ENCODE measurements around the gene FAM200B. TPM values are rescaled to one million over a fixed set of nuclear protein-coding genes. Genes with fewer than 3 reads are reported as not detected.
A peak's percentile ranks its signal among the peaks of the same experiment; 100 is the strongest.

FAM200B gene
- total RNA-seq, 3 donors from 2014 or later: 34.7 to 66.9 (median 55.9) TPM

- TF ChIP-seq POLR2AphosphoS5 (IDR thresholded peaks at IDR 0.05) (no peak), CTCF (IDR thresholded peaks at IDR 0.05) (no peak), POLR2A (IDR thresholded peaks at IDR 0.05) (no peak)
- intact Hi-C loops (cut with DNase I; ENCODE audit: low total_unique reads): no loop called here
- no peaks in the 10 kb centered on the region for H3K27me3 ChIP-seq
- H3K36me3 ChIP-seq: no peaks in the 10 kb centered on the region
- H3K9me3 ChIP-seq: no peaks in the 10 kb centered on the region
- no peak overlapping the region for H3K27ac ChIP-seq
- H3K4me3 ChIP-seq: no peak overlapping the region
- H3K4me1 ChIP-seq: no peaks in the 10 kb centered on the region
- DNase-seq (ENCODE audit: low spot score in 2 of 2): no peak
These were observed 7.9 kb downstream of the FAM200B start for GRCh38 chr4:15689540-15689939.

- H3K9me3 ChIP-seq: no peaks in the 10 kb centered on the region
- no peak for DNase-seq (ENCODE audit: low spot score in 2 of 2)
- TF ChIP-seq POLR2A (IDR thresholded peaks at IDR 0.05) (no peak), POLR2AphosphoS5 (IDR thresholded peaks at IDR 0.05) (no peak), CTCF (IDR thresholded peaks at IDR 0.05) (no peak)
- intact Hi-C loops (cut with DNase I; ENCODE audit: low total_unique reads): no loop called here
- H3K4me3 ChIP-seq: no peak overlapping the region
- H3K4me1 ChIP-seq: no peaks in the 10 kb centered on the region
- no peaks in the 10 kb centered on the region for H3K27me3 ChIP-seq
- H3K36me3 ChIP-seq: no peaks in the 10 kb centered on the region
- no peak overlapping the region for H3K27ac ChIP-seq
These were observed 8.6 kb downstream of the FAM200B start for GRCh38 chr4:15690020-15690809.

GRCh38 chr4:15691346-15692135 lies 9.9 kb downstream of the FAM200B start:
- peak overlapping the region in 1 of 2 donors; percentile 36 for H3K27ac ChIP-seq
- H3K9me3 ChIP-seq: no peaks in the 10 kb centered on the region
- no peaks in the 10 kb centered on the region for H3K4me1 ChIP-seq
- no peaks in the 10 kb centered on the region for H3K27me3 ChIP-seq
- DNase-seq (ENCODE audit: low spot score in 2 of 2): no peak
- H3K36me3 ChIP-seq: no peaks in the 10 kb centered on the region
- intact Hi-C loops (cut with DNase I; ENCODE audit: low total_unique reads): no loop called here
- H3K4me3 ChIP-seq: no peak overlapping the region
- no peak for TF ChIP-seq CTCF (IDR thresholded peaks at IDR 0.05)
- no peak for TF ChIP-seq POLR2A (IDR thresholded peaks at IDR 0.05)
- no peak for TF ChIP-seq POLR2AphosphoS5 (IDR thresholded peaks at IDR 0.05)

- no peaks in the 10 kb centered on the region for H3K9me3 ChIP-seq
- no peak overlapping the region for H3K4me3 ChIP-seq
- no peaks in the 10 kb centered on the region for H3K36me3 ChIP-seq
- no peak overlapping the region for H3K27ac ChIP-seq
- intact Hi-C loops (cut with DNase I; ENCODE audit: low total_unique reads): no loop called here
- no peaks in the 10 kb centered on the region for H3K27me3 ChIP-seq
- no peak for DNase-seq (ENCODE audit: low spot score in 2 of 2)
- TF ChIP-seq POLR2AphosphoS5 (IDR thresholded peaks at IDR 0.05) (no peak), CTCF (IDR thresholded peaks at IDR 0.05) (no peak), POLR2A (IDR thresholded peaks at IDR 0.05) (no peak)
- no peaks in the 10 kb centered on the region for H3K4me1 ChIP-seq
These were observed 11.0 kb downstream of the FAM200B start for GRCh38 chr4:15692602-15693001.

- no peaks in the 10 kb centered on the region for H3K36me3 ChIP-seq
- no peaks in the 10 kb centered on the region for H3K9me3 ChIP-seq
- no peak overlapping the region for H3K27ac ChIP-seq
- DNase-seq (ENCODE audit: low spot score in 2 of 2): no peak
- no peaks in the 10 kb centered on the region for H3K4me1 ChIP-seq
- H3K27me3 ChIP-seq: no peaks in the 10 kb centered on the region
- TF ChIP-seq CTCF (IDR thresholded peaks at IDR 0.05): no peak
- no peak for TF ChIP-seq POLR2AphosphoS5 (IDR thresholded peaks at IDR 0.05)
- TF ChIP-seq POLR2A (IDR thresholded peaks at IDR 0.05): no peak
- H3K4me3 ChIP-seq: no peak overlapping the region
- intact Hi-C loops (cut with DNase I; ENCODE audit: low total_unique reads): no loop called here
These were observed 12.8 kb downstream of the FAM200B start for GRCh38 chr4:15694431-15694830.
